ENCODE results near the gene EMILIN2. TPM values are rescaled to one million over a fixed set of nuclear protein-coding genes. Genes with fewer than 3 reads are reported as not detected.
"Not testable (repeated sequence)": the region's sequence is repeated elsewhere in the genome, so short reads cannot be mapped to it uniquely, and the experiment has no call there.

EMILIN2 gene
- polyA plus RNA-seq, 1 donor: 11.8 TPM

- no peak for DNase-seq
These were observed 6.3 kb upstream of the EMILIN2 start for GRCh38 chr18:2840521-2840920.

GRCh38 chr18:2843146-2843545 lies 3.7 kb upstream of the EMILIN2 start:
- DNase-seq: no peak

GRCh38 chr18:2845172-2845571 lies 1.6 kb upstream of the EMILIN2 start:
- no peak for DNase-seq

- peak; percentile 30 for DNase-seq
These were observed 776 bp downstream of the EMILIN2 start for GRCh38 chr18:2847317-2848246.

- no peak for DNase-seq
These were observed 1.7 kb downstream of the EMILIN2 start for GRCh38 chr18:2848247-2849246.

- no peak for DNase-seq
These were observed 4.0 kb downstream of the EMILIN2 start for GRCh38 chr18:2850816-2851215.

GRCh38 chr18:2851771-2852170 lies 5.0 kb downstream of the EMILIN2 start:
- DNase-seq: no peak

- DNase-seq: not testable (repeated sequence)
These were observed 5.7 kb downstream of the EMILIN2 start for GRCh38 chr18:2852460-2852859.

- DNase-seq: no peak
These were observed 6.5 kb downstream of the EMILIN2 start for GRCh38 chr18:2853173-2853925.

GRCh38 chr18:2853926-2854664 lies 7.3 kb downstream of the EMILIN2 start:
- DNase-seq: no peak

- no peak for DNase-seq
These were observed 8.1 kb downstream of the EMILIN2 start for GRCh38 chr18:2854875-2855274.

- DNase-seq: no peak
These were observed 8.9 kb downstream of the EMILIN2 start for GRCh38 chr18:2855560-2856350.

- DNase-seq: peak; percentile 25
These were observed 9.9 kb downstream of the EMILIN2 start for GRCh38 chr18:2856547-2857170.

- no peak for DNase-seq
These were observed 10.8 kb downstream of the EMILIN2 start for GRCh38 chr18:2857491-2858131.

GRCh38 chr18:2860397-2860796 lies 13.6 kb downstream of the EMILIN2 start:
- DNase-seq: not testable (repeated sequence)

- not testable (repeated sequence) for DNase-seq
These were observed 17.2 kb downstream of the EMILIN2 start for GRCh38 chr18:2863997-2864396.

- not testable (repeated sequence) for DNase-seq
These were observed 19.7 kb downstream of the EMILIN2 start for GRCh38 chr18:2866465-2866864.

GRCh38 chr18:2869207-2869606 lies 22.4 kb downstream of the EMILIN2 start:
- no peak for DNase-seq

GRCh38 chr18:2871111-2871720 lies 24.4 kb downstream of the EMILIN2 start:
- DNase-seq: no peak
